ENCODE data around the gene RHPN2.
"Not testable (repeated sequence)": the region's sequence is repeated elsewhere in the genome, so short reads cannot be mapped to it uniquely, and the experiment has no call there.

The RHPN2 gene

GRCh38 chr19:33063753-33064457, 783 bp downstream of the RHPN2 start:
- DNase-seq: no peak

DNA sequence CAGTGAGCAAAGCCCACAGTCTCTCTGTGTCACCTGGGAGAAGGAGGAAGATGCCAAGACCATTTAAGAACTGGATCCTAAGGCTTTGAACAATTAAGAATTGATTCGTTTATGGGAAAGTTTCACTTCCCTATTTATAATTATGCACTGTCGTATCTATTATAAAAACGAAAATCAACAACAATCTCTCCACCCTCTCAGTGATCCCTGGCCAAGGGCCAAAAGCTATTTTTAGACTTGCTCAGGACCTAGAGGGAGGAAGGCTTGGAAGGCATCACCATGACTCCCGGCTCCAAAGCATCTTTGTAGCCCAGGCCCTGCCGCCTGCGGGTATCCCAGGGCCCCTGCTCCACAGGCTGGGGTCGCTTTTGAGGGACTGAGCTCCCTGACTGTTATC, 1.3 kb downstream of the RHPN2 start:
- no peak for DNase-seq

DNA sequence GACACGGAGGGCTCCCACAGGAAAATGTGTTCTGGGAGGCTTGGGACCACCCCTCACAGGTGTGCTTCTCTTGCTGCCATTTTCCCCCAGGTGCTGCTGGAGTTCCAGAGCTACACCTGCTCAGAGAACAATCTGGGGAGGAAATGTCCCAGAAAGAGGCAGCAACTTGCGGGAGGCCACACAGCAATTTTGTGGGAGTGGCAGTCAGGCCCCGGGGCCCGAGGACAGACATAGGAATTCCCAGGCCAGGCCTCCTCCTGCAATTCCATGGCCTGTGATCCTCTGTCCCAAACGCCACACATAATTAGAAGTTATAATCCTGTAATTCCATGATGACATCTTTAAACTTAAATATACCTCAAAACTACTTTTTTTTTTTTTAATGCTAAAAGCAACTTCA, 1.8 kb downstream of the RHPN2 start:
- DNase-seq: no peak

GRCh38 chr19:33060586-33060985, 4.1 kb downstream of the RHPN2 start:
- no peak for DNase-seq

DNA sequence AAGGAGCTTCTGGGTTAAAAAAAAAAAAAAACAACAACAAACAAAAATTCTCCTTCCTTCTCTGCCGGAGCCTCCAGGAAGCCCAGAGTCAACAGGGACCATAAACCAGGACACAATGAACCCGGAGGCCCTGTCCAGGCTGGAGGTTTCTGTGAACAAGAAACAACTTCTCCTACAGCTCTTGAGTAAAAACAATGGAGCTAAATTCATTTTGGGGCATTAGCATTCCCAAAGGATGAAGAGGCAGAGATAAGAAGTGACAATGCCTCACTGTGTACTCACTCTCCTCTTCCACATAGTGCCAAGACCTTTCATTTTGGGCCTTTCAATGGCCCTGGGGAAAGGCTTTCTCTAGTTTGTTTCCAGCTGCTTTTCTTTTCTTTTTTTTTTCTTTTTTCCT, 9.0 kb downstream of the RHPN2 start:
- DNase-seq: no peak

- DNase-seq: no peak
These were observed 10.1 kb downstream of the RHPN2 start for GRCh38 chr19:33054623-33055022.

DNA sequence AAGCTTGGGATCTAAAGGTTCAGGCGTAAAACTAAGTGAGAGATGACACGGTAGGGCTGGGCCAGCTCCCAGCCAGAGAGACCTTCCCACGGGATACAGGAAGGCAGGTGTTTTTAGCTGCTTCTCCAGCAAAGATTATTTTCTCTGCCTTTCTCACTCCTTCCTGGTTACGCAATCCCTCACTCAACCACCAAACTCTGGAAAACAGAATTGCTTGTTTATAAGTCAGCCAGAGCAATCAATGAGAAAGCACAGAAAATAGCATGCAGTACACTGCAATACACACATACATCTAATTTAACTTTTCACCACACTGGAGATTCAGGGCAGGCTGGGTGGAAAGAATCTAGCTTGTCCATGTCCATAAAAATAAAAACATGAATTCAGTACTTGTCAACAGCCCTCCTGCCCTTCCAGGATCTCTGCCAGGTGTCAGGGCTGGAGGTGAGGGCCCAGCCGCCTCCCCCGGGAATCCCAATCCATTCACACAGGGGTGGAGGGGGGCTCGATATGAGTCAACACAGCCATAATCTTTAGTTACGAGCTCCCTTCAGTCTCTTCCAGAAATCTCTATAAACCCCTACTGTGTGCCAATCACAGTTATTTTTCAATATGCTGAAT, 12.2 kb downstream of the RHPN2 start:
- no peak for DNase-seq

- DNase-seq: no peak
These were observed 14.6 kb downstream of the RHPN2 start for GRCh38 chr19:33050110-33050509.

- no peak for DNase-seq
These were observed 15.6 kb downstream of the RHPN2 start for GRCh38 chr19:33048806-33049676.

- no peak for DNase-seq
These were observed 17.3 kb downstream of the RHPN2 start for GRCh38 chr19:33047422-33047821.

GRCh38 chr19:33041828-33042160, 22.9 kb downstream of the RHPN2 start:
- DNase-seq: not testable (repeated sequence)

- DNase-seq: no peak
These were observed 23.5 kb downstream of the RHPN2 start for GRCh38 chr19:33040994-33041827.

DNA sequence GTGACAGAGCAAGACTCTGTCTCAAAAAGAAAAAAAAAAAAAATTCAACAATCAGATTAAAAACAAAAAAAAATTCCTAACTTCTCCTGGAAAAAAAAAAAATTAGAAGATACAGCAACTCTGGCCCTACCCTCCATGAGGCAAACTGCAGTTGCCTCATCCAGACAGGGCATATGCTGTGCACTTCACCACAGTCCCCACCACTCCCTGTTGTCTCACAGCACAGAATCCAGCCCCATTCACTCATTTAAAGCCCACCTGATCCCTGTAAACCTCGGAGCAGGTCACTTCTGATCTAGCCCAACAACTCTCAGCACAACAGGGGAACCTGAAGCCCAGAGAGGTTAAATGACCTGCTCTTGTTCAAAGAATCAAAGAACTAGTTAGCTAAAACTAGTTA, 24.9 kb downstream of the RHPN2 start:
- DNase-seq: no peak

DNA sequence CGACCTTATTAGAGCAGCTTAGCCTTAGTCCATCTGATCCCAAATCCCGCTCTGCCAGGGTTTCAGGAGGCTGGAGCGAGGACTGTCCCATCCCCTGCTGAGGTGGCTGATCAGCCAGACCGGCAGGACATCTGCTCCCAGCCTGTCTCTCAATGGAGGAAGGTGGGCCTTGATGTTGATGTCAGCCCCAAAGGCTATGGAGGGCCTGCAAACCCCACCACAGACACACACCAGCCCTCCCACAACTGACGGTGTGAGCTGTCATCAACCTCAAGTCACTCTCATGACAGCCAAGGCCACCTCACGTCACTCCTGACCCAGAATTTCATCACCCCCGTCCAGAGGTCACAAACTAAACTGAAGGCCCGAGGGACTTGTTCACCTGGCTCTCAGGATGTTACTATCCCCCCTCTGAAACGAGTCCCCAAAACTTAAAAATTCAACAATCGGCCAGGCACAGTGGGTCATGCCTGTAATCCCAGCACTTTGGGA, 25.5 kb downstream of the RHPN2 start:
- DNase-seq: no peak

DNA sequence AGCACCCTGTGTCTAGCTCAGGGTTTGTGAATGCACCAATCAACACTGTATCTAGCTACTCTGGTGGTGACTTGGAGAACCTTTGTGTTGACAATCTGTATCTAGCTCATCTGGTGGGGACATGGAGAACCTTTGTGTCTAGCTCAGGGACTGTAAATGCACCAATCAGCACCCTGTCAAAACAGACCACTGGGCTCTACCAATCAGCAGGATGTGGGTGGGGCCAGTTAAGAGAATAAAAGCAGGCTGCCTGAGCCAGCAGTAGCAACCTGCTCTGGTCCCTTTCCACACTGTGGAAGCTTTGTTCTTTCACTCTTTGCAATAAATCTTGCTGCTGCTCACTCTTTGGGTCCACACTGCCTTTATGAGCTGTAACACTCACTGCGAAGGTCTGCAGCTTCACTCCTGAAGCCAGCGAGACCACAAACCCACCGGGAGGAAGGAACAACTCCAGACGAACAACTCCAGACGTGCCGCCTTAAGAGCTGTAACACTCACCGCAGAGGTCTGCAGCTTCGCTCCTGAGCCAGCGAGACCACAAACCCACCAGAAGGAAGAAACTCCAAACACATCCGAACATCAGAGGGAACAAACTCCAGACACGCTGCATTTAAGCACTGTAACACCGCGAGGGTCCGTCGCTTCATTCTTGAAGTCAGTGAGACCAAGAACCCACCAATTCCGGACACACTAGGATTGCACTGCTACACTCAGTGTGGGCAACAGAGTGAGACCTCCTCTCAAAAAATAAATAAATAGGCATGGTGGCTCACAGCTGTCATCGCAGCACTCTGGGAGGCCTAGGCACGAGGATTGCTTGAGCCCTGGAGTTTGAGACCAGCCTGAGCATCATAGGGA, 27.3 kb downstream of the RHPN2 start:
- not testable (repeated sequence) for DNase-seq

DNA sequence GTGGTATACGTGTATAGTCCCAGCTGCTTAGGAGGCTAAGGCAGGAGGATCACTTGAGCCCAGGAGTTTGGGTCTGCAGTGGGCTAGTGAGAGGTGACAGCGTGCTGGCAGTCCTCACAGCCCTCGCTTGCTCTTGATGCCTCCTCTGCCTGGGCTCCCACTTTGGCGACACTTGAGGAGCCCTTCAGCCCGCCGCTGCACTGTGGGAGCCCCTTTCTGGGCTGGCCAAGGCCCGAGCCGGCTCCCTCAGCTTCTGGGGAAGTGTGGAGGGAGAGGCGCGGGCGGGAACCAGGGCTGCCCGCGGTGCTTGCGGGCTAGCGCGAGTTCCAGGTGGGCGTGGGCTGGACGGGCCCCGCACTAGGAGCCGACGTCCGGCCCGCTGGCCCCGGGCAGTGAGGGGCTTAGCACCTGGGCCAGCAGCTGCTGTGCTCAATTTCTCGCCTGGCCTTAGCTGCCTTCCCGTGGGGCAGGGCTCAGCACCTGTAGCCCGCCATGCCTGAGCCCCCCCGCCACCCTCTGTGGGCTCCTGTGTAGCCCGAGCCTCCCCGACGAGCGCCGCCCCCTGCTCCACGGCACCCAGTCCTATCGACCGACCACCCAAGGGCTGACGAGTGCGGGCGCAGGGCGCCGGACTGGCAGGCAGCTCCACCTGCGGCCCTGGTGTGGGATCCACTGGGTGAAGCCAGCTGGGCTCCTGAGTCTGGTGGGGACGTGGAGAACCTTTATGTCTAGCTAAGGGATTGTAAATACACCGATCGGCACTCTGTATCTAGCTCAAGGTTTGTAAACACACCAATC, 28.1 kb downstream of the RHPN2 start:
- DNase-seq: not testable (repeated sequence)

GRCh38 chr19:33035461-33035860, 29.2 kb downstream of the RHPN2 start:
- DNase-seq: no peak

GRCh38 chr19:33032218-33032781, 32.4 kb downstream of the RHPN2 start:
- no peak for DNase-seq

DNA sequence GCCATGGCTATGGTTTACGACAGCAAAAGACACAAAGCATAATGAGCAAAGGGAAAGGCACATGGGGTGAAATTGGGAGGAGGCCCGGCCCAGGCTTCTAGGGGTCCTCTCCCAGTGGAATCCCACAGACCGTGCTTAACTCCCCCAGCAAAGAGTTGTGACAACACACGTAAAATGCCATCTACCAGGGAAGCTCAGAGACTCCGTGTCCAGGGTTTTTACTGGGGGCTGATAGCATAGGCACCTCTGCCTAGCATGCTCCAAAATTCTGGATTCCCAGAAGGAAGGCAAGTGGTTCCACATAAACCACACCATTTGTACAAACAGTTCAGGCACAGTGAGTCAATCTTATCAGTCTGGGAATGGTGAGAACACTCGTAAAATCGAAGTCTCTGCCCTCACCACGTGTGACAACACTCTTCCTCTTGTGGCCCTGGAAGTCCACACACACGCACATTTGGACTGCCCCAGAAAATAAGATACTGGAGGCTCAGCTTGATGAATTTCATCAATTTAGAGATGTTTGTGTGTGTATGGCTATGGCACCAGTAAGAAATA, 34.9 kb downstream of the RHPN2 start:
- DNase-seq: no peak

GRCh38 chr19:33026602-33027001, 38.1 kb downstream of the RHPN2 start:
- DNase-seq: not testable (repeated sequence)
